GM21390 (cell line): ENCODE measurements around the gene CAMKK1.

Experiments
- ATAC-seq: cut with Tn5 transposase; IDR thresholded peaks from one replicate; pipeline ENCODE4 v1.9.1; 2021; ENCODE audit not compliant: unreplicated experiment

The CAMKK1 gene

DNA sequence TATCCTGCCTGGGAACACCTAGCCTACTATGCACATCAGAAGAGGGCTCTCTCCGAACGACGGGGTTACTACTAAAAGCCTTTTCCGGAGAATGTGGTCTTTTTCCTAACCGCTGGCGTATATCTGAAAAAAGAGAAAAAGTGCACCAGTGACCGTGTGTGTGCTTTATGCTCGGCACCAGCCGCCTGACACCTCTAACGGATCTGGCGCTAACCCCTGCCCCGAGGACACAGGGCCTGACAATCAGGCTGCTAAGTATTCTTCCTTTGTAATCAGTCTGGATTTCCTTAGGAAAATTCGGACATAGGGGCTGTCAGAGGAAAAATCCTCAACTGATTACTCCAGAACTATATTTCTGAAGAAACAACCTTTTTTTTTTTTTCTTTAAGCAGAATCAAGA, 78.5 kb downstream of the CAMKK1 start:
- ATAC-seq, result no peak

DNA sequence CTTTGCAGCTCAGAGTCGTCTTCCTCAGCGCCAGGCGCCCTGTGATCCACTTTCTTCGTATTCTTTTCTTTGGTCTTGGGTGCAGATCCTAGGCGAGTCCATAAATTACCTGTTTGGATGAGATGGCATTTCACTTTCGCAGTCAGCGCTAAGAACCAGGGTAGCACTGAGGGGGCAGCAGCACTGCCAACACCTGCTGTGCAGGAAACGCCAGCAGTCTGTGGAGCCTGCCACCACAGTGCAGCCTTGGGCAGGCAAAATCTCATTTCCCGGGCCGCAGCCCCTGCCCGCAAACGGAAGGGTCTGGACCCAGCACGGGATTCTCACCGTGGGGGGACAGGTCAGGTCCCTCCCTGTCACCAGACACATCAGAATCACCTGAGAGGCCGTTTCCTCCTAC, 79.7 kb downstream of the CAMKK1 start:
- no peak for ATAC-seq

DNA sequence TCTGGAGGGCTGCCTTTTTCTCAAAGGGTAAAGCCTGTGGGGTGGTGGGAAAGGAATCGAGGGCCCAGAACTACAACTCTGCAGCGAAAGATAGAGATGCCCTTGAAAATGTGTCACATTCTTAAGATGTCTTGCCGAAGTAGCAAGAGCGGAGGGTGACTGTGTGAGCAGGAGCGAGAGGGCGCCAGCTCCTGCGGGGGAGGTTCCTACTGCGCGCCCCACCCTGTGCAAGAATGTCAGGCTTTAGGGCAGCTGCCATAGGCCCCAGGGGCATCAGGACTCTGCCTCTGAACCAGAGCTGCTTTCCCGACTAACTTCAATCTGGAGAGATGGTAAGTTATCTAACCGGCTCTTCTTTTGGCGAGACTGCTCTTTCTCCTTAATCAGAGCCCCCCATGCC, 80.1 kb downstream of the CAMKK1 start:
- ATAC-seq, result no peak

DNA sequence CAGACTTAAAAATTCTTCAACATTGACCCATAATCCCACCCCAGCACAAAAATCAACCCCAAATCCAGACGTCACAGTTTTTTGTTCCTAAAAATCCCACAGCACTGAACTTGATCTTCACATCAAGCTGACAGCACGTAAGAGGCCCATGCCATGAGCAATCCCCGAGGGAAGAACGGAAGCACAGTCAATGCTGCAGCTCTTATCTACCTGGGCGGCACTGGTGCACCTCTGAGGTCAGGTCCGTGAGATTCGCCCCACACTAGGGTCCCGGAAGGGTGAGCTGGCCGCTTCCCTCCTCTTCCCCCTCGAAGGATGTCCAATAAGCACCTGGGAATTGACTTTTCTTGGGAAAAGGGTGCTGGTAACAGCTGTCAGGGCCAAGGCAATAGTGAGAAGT, 80.6 kb downstream of the CAMKK1 start:
- no peak for ATAC-seq
